Neural progenitor cell (in vitro differentiated cells): ENCODE data around the gene ZNF771. TPM values are rescaled to one million over a fixed set of nuclear protein-coding genes. Genes with fewer than 3 reads are reported as not detected.

Experiments used
- DNase-seq: peaks from one replicate; pipeline ENCODE4 v3.0.0-alpha.2; 2016; ENCODE audit warnings: low spot score
- H2AFZ ChIP-seq: fragments of 200-600 bp; sonication (generic); replicated peaks from 2 replicates; pipeline ENCODE4 v1.6.1; 2016; ENCODE audit warnings: antibody characterized with exemption
- H3F3A ChIP-seq: fragments of 200-600 bp; sonication (generic); 2 replicates; pipeline ENCODE4 v1.6.1; 2016; ENCODE audit warnings: antibody characterized with exemption, low read depth
- H3K27ac ChIP-seq: fragments of 200-600 bp; sonication (generic); 2 replicates; pipeline ENCODE4 v1.5.1; 2016; ENCODE audit warnings: mild to moderate bottlenecking
- H3K27me3 ChIP-seq: fragments of 200-600 bp; sonication (generic); 2 replicates; pipeline ENCODE4 v1.6.1; 2016; ENCODE audit warnings: mild to moderate bottlenecking, moderate library complexity
- H3K36me3 ChIP-seq: fragments of 200-600 bp; sonication (generic); 2 replicates; pipeline ENCODE4 v1.5.1; 2016
- H3K4me1 ChIP-seq: fragments of 200-600 bp; sonication (generic); 2 replicates; pipeline ENCODE4 v1.6.1; 2016; ENCODE audit warnings: mixed run types
- H3K4me2 ChIP-seq: fragments of 200-600 bp; sonication (generic); 2 replicates; pipeline ENCODE4 v1.6.1; 2016
- H3K4me3 ChIP-seq: fragments of 200-600 bp; sonication (generic); 2 replicates; pipeline ENCODE4 v1.5.1; 2016
- H3K79me2 ChIP-seq: fragments of 200-600 bp; sonication (generic); 2 replicates; pipeline ENCODE4 v1.6.1; 2016; ENCODE audit warnings: low read depth
- H3K9ac ChIP-seq: fragments of 200-600 bp; sonication (generic); 2 replicates; pipeline ENCODE4 v1.6.1; 2016
- H3K9me3 ChIP-seq: fragments of 200-600 bp; sonication (generic); 2 replicates; pipeline ENCODE4 v1.5.1; 2016; ENCODE audit warnings: low read depth
- H4K20me1 ChIP-seq: fragments of 200-600 bp; sonication (generic); 2 replicates; pipeline ENCODE4 v1.6.1; 2016; ENCODE audit warnings: low read depth
- H3K27ac Mint-ChIP-seq: 3 replicates; pipeline ENCODE4 v1.8.0; 2021; ENCODE audit warnings: mixed read lengths
- H3K27me3 Mint-ChIP-seq: 2 replicates; pipeline ENCODE4 v1.8.0; 2022; ENCODE audit warnings: low read depth, mild to moderate bottlenecking, inconsistent platforms, moderate library complexity, mixed read lengths; ENCODE audit not compliant: insufficient read depth
- H3K36me3 Mint-ChIP-seq: 3 replicates; pipeline ENCODE4 v1.8.0; 2021; ENCODE audit warnings: mixed read lengths
- H3K4me1 Mint-ChIP-seq: 3 replicates; pipeline ENCODE4 v1.8.0; 2021; ENCODE audit warnings: mixed read lengths
- H3K4me3 Mint-ChIP-seq: 3 replicates; pipeline ENCODE4 v1.8.0; 2021; ENCODE audit warnings: mild to moderate bottlenecking, moderate library complexity, mixed read lengths
- H3K9me3 Mint-ChIP-seq: 3 replicates; pipeline ENCODE4 v1.8.0; 2020; ENCODE audit warnings: mixed read lengths
- EZH2 ChIP-seq: fragments of 200-600 bp; sonication (generic); IDR thresholded peaks from 2 replicates; pipeline ENCODE4 v1.6.1; 2017; ENCODE audit warnings: antibody characterized with exemption, mild to moderate bottlenecking, moderate library complexity
- EZH2phosphoT487 ChIP-seq: fragments of 200-600 bp; sonication (generic); IDR thresholded peaks from 2 replicates; pipeline ENCODE4 v1.6.1; 2017; ENCODE audit warnings: antibody characterized with exemption
- total RNA-seq: library from RNA; depleted of rRNA; stranded (reverse); fragments of >200 nt; gene quantifications from 2 replicates; pipeline ENCODE4 v1.2.3, GENCODE V29; 2015; ENCODE audit warnings: low replicate concordance
- TF ChIP-seq, protein P1 (sequence below): fragments of 200-600 bp; sonication (generic); IDR thresholded peaks from 2 replicates; pipeline ENCODE4 v1.5.1; 2017; ENCODE audit warnings: antibody characterized with exemption, mild to moderate bottlenecking

The ZNF771 gene
- total RNA-seq, 1 donor from 2014 or later, result 6.0 TPM

DNA sequence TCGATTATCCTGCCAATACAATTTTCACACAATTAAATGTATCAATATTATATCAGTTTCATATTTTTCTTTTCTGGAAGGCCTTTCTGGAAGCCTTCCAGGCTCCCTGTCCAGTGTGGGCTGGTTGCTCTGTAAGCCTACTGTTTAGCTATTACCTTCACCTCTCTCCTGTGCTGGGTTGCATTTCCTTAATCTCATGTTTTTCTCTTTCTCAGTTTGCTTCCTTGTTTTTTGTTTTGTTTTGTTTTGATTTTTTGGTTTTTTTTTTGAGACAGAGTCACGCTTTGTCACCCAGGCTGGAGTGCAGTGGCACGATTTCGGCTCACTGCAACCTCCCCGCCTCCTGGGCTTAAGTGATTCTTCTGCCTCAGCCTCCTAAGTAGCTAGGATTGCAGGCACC is 31.4 kb downstream of the ZNF771 start:
- Mint-ChIP-seq H3K27ac (no peak overlapping the region), H3K4me1 (peaks cover 6% of the 10 kb centered on the region), H3K9me3 (no peaks in the 10 kb centered on the region), H3K27me3 (peaks cover 8% of the 10 kb centered on the region), H3K4me3 (no peak overlapping the region), H3K36me3 (peaks cover 9% of the 10 kb centered on the region)
- Histone ChIP-seq H3K79me2 (no peaks in the 10 kb centered on the region), H3K27me3 (no peaks in the 10 kb centered on the region), H3K9ac (no peak overlapping the region), H4K20me1 (no peaks in the 10 kb centered on the region), H3F3A (peaks cover 2% of the 10 kb centered on the region), H3K27ac (no peak overlapping the region), H3K4me3 (no peak overlapping the region), H3K36me3 (no peaks in the 10 kb centered on the region), H3K4me2 (no peak overlapping the region), H3K4me1 (no peaks in the 10 kb centered on the region), H3K9me3 (no peaks in the 10 kb centered on the region), H2AFZ (no peak overlapping the region)
- DNase-seq, result no peak
- TF ChIP-seq, protein P1, sequence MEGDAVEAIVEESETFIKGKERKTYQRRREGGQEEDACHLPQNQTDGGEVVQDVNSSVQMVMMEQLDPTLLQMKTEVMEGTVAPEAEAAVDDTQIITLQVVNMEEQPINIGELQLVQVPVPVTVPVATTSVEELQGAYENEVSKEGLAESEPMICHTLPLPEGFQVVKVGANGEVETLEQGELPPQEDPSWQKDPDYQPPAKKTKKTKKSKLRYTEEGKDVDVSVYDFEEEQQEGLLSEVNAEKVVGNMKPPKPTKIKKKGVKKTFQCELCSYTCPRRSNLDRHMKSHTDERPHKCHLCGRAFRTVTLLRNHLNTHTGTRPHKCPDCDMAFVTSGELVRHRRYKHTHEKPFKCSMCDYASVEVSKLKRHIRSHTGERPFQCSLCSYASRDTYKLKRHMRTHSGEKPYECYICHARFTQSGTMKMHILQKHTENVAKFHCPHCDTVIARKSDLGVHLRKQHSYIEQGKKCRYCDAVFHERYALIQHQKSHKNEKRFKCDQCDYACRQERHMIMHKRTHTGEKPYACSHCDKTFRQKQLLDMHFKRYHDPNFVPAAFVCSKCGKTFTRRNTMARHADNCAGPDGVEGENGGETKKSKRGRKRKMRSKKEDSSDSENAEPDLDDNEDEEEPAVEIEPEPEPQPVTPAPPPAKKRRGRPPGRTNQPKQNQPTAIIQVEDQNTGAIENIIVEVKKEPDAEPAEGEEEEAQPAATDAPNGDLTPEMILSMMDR, result no peak
- no peak for TF ChIP-seq EZH2
- TF ChIP-seq EZH2phosphoT487, result no peak

DNA sequence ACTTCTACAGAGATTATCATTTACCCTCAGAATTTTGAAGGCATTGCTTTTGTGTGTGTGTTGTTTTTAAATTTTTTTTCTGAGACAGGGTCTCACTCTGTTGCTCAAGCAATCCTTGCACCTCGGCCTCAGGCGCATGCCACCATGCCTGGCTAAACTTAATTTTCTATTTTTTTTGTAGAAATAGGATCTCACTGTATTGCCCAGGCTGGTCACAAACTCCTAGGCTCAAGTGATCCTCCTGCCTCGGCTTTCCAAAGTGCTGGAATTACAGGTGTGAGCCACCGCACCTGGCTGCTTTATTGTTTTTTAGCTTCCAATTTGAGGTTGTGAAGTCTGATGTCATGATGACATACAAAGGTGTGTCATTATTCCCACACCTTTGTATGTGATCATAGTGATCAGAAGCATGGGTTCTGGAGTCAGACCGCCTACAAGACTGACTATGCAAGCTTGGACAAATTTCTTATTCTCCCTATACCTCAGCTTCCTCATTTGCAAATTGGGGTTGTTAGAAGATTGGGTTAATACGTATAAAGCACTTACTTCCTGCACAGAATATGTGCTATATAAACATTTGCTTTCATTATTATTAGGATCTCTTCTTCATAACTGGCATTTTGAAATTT is 32.4 kb downstream of the ZNF771 start:
- Histone ChIP-seq H3K4me3 (no peak overlapping the region), H3K27me3 (no peaks in the 10 kb centered on the region), H3K4me2 (no peak overlapping the region), H3K4me1 (peaks cover 3% of the 10 kb centered on the region), H3K36me3 (no peaks in the 10 kb centered on the region), H3K9ac (no peak overlapping the region), H2AFZ (no peak overlapping the region), H3F3A (peaks cover 6% of the 10 kb centered on the region), H3K9me3 (no peaks in the 10 kb centered on the region), H3K79me2 (peaks cover 8% of the 10 kb centered on the region), H3K27ac (no peak overlapping the region), H4K20me1 (no peaks in the 10 kb centered on the region)
- Mint-ChIP-seq H3K27ac (no peak overlapping the region), H3K4me3 (no peak overlapping the region), H3K9me3 (no peaks in the 10 kb centered on the region), H3K27me3 (peaks cover 5% of the 10 kb centered on the region), H3K36me3 (peaks cover 14% of the 10 kb centered on the region), H3K4me1 (peaks cover 12% of the 10 kb centered on the region)
- TF ChIP-seq EZH2 (no peak), EZH2phosphoT487 (no peak)
- TF ChIP-seq, protein P1, result no peak
- DNase-seq, result no peak

DNA sequence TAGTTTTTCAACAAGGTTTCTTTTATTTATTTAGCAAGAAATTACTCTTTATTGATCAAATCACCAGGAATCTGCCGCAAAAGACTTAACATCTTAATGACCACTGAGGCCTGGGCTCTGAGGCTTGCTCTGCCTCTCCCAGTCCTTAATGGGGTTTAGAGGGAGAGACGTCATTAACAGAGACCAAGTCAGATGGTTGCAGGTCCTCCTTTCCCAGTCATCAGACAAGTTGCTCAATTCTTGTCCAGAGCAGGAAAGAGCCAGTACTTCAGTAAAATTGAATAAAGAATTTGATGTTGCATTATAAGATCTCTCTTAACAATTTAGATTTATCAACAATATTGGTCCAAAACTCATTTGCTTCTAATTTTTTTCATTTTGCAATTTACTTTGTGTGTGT is 36.2 kb downstream of the ZNF771 start:
- Histone ChIP-seq H3F3A (peaks cover 11% of the 10 kb centered on the region), H3K79me2 (peaks cover 13% of the 10 kb centered on the region), H3K27ac (no peak overlapping the region), H3K4me2 (no peak overlapping the region), H3K9me3 (no peaks in the 10 kb centered on the region), H2AFZ (no peak overlapping the region), H4K20me1 (no peaks in the 10 kb centered on the region), H3K9ac (no peak overlapping the region), H3K36me3 (no peaks in the 10 kb centered on the region), H3K27me3 (no peaks in the 10 kb centered on the region), H3K4me1 (peaks cover 7% of the 10 kb centered on the region), H3K4me3 (no peak overlapping the region)
- Mint-ChIP-seq H3K4me1 (peaks cover 24% of the 10 kb centered on the region), H3K27me3 (peaks cover 10% of the 10 kb centered on the region), H3K4me3 (peak overlapping the region; percentile 82), H3K27ac (no peak overlapping the region), H3K36me3 (peaks cover 16% of the 10 kb centered on the region), H3K9me3 (peaks cover 5% of the 10 kb centered on the region)
- DNase-seq, result no peak
- no peak for TF ChIP-seq EZH2phosphoT487
- TF ChIP-seq, protein P1, result no peak
- no peak for TF ChIP-seq EZH2
